ENCODE data around the gene GUK1.

DNA sequence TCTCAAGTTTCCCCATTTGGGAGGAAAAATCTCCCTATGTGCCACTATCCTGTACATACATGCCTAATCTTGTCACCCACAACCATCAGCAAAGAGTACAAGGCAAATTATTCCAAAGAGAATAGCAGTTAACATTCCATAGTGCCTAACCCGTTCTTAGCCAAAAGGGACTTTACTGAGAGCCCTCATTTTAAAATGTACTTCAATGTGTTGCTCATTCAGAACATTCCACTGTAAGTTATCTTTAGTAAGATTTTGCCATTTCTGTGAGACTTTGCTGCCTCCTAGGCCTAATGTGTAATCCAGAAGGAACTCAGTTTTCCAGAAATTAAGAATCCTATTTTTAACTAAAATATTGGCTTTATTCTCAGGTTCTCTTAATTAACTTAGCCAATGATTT lies 19.7 kb upstream of the GUK1 start:
- no peak for TF ChIP-seq POLR2A (IDR thresholded peaks at IDR 0.05)
- TF ChIP-seq, protein P1, sequence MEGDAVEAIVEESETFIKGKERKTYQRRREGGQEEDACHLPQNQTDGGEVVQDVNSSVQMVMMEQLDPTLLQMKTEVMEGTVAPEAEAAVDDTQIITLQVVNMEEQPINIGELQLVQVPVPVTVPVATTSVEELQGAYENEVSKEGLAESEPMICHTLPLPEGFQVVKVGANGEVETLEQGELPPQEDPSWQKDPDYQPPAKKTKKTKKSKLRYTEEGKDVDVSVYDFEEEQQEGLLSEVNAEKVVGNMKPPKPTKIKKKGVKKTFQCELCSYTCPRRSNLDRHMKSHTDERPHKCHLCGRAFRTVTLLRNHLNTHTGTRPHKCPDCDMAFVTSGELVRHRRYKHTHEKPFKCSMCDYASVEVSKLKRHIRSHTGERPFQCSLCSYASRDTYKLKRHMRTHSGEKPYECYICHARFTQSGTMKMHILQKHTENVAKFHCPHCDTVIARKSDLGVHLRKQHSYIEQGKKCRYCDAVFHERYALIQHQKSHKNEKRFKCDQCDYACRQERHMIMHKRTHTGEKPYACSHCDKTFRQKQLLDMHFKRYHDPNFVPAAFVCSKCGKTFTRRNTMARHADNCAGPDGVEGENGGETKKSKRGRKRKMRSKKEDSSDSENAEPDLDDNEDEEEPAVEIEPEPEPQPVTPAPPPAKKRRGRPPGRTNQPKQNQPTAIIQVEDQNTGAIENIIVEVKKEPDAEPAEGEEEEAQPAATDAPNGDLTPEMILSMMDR (IDR thresholded peaks at IDR 0.05): no peak
- no peak for TF ChIP-seq EP300 (IDR thresholded peaks at IDR 0.05; ENCODE audit: low read depth)
- TF ChIP-seq POLR2AphosphoS5 (IDR thresholded peaks at IDR 0.05): no peak
